Caki2 (cell line): Measurements from ENCODE around the gene ZFP2. TPM values are rescaled to one million over a fixed set of nuclear protein-coding genes. Genes with fewer than 3 reads are reported as not detected.

Experiments
- DNase-seq: peaks from one replicate; pipeline ENCODE4 v3.0.0-alpha.2; 2015; ENCODE audit warnings: low read depth
- in situ Hi-C: cut with HindIII; loops from 2 replicates; pipeline ENCODE4 v1.10.0; 2016; ENCODE audit warnings: low sequenced_read_pairs, low pct_unique_long_range_greater_than_20kb, mixed read lengths
- total RNA-seq: library from RNA; depleted of rRNA; stranded (reverse); fragments of >200 nt; shearing (Covaris generic); gene quantifications from 2 replicates; pipeline ENCODE4 v1.2.3, GENCODE V29; 2014; ENCODE audit warnings: low replicate concordance; rRNA removed

The ZFP2 gene
- total RNA-seq, 1 experiment from 2014 or later = 5.5 TPM

DNA sequence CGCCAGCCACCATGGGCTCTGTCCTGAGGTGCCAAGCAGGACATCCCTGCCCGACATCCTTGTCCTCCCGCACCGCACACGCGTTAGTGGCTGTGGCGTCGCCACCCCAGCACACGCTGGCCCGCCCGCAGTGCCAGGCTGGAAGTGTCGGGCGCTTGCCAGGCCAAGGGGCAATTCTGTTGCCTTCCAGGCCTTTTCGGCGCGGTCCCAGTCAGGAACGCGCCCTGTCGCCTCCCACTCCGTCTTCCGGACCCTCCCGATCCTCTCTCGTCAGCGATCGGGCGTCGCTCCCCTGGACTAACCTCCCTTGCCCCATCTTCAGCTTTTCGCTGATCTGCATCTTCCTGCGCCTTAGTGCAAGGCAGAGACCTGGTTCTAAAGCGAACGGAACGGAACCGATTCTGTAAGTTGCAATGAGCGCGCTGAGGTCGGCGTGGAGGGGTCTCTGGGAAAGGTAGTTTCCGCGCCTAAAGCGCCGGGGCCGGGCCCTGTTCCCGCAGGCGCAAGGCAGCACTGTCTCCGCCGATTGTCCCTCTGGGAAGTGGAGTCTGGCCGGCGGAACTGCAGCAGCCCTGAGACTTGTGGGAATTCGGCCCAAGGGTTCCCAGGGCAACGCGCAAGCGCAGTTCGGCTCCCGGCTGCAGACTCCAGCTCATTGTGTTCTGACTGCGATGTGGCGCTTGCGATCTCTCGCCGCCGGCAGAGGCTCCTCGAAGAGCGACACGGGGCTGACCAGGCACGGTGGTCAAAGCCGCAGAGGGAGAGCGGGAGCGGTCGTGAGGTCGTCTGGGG, 45.1 kb downstream of the ZFP2 start, which contains the start of gene ZNF454:
Gene ZNF454 (plus strand): TSS at position 630 of the 792 bp plus-strand sequence. CDS start 1,594 bp downstream, outside the sequence.
- DNase-seq = no peak
- in situ Hi-C loops = no loop called here

DNA sequence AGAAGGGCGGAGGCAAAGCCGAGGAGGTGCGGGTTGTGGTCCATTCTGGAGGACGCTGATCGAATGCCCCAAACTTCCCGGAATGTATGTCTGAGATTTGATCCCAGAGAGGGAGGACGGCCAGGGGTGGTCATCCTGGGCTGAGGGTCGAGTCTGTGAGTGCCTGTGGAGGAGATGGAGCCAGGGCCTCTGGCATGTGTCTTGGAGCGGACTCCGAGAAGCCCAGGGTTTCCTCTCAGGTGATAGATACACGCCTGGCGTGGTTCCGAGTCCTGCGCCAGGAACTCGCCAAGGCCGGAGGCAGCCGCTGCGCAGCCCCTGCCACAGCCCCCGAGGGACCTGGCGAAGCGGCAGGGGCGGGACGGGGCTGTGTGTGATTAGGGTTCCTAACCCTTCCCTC, 45.6 kb downstream of the ZFP2 start:
- DNase-seq = no peak
- in situ Hi-C loops = no loop called here

DNA sequence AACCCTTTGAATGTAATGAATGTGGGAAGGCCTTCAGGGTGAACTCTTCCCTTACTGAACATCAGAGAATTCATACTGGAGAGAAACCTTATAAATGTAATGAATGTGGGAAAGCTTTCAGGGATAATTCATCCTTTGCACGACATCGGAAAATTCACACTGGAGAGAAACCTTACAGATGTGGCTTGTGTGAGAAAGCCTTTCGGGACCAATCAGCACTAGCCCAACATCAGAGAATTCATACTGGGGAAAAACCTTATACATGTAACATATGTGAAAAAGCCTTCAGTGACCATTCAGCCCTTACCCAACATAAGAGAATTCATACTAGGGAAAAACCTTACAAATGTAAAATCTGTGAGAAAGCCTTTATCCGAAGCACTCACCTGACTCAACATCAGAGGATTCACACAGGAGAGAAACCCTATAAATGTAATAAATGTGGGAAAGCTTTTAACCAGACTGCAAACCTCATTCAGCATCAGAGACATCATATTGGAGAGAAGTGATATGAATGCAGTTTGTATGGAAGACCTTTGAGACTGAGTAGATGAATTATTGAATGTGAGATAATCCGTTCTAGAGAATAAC, 69.8 kb downstream of the ZFP2 start:
- in situ Hi-C loops = no loop called here
- DNase-seq = no peak

DNA sequence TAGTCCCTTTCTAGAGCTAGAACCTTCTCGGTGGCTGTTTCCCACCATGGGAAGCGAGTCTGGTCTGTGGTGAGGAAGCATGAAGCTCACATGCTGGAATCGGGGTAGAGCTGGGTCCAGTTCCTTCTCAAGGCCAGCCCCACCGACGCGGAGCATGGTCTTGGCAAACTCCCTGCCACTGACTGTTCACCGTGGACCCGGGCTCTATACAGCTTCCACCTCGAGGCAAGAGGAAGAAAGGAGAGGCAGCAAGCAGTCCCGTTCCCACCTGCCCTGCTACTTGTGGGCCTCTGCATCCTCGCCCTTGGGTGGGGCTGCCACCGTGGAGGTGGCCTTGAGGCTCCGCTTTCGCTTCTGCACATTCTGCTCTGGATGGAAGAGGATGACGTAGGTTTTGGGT, 85.7 kb downstream of the ZFP2 start:
- no peak for DNase-seq
- in situ Hi-C loops = no loop called here

Other genes starting within 250 kb of the ZFP2 start
- 6.1 and 8.4 TPM in 2 replicates for gene ZNF354A, start 165.3 kb upstream of the ZFP2 start, total RNA-seq
- gene ZNF354B, start 36.0 kb upstream of the ZFP2 start, total RNA-seq = 2.9 and 3.4 TPM in 2 replicates
- not detected in 2 replicates for gene ZNF454, start 45.3 kb downstream of the ZFP2 start, total RNA-seq
- not detected in 2 replicates for gene GRM6, start 99.4 kb downstream of the ZFP2 start, total RNA-seq
- gene ZNF879, start 127.9 kb downstream of the ZFP2 start, total RNA-seq = 0.74 and 0.87 TPM in 2 replicates
- not detected in 2 replicates for gene ZNF354C, start 164.5 kb downstream of the ZFP2 start, total RNA-seq